T follicular helper cell (primary cell): Measurements from ENCODE around the gene CXCL17.

ENCODE experiments used
- DNase-seq: peaks from one replicate; pipeline ENCODE4 v3.0.0-alpha.2; 2020; ENCODE audit warnings: low read depth

CXCL17 gene

GRCh38 chr19:42423462-42424344, 19.0 kb downstream of the CXCL17 start:
- DNase-seq = peak; percentile 86

DNA sequence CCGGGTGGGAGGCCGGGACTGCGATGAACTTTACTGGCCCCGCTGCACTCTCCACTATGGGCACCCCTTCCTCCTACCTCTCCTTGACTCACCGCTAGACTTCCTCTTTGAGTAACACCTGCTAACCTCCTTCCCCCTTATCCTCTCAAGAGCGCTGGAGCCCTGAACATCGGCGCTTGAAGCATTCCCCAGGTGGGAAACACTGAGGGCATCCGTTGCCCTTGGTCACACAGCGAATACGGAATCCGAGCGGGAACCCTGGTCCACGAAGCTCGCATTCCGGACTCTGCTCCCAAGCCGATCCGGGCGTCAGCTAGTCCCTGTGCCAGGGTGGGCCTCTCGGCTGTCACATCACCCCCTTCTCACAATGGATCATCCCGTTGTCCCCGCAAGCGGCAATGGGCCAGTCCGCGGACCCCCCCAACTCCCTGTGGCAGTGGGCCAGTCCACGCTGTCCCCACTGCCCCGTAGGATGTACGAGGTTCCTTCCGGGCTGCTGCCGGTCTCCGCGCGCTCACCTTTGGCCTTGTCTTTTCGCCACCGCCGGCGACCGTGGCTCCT, 19.8 kb downstream of the CXCL17 start:
- peak; percentile 36 for DNase-seq

GRCh38 chr19:42422092-42422900, 20.4 kb downstream of the CXCL17 start:
- no peak for DNase-seq

DNA sequence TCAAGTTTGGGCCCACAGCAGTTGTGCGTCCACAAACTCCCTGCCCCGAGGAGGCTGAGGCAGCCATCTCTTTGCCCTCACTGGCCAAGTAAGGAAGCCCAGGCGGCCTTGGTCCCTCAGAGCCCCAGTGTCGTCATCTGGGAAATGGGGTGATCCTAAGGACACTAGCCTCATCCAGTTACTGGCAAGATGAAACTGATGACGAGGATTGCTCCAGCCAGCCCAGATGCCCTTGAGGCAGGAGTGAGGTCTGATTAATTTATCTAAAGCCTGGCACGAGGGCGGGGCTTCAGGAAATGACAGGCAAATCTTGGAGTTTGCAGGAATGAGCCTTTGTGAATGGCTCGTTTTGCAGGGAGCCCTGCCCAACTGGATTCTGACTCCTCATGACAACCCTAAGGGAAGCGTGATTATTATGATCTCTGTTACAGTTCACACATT, 21.1 kb downstream of the CXCL17 start:
- no peak for DNase-seq

- DNase-seq = no peak
These were observed 21.6 kb downstream of the CXCL17 start for GRCh38 chr19:42421101-42421500.

GRCh38 chr19:42420055-42420544, 22.6 kb downstream of the CXCL17 start:
- peak; percentile 70 for DNase-seq

DNA sequence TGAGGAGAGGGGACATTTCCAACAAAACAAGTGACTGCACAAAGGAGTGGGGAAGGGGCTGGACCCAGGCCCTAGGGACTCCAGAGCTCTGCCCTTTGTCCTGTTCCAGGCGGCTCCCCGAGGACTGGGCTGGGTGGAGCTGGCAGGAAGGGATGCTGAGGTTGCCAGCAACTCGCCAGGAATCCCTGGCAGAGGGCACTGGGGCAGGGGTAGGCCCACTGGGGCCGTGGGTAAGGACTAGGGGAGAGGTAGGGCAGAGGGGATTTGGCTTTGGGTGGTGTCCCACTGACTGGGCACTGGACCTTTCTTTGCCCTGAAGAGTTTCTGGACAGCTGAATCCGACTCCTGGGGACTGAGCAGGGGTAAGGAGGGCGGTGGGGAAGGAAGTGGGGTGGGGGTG, 23.4 kb downstream of the CXCL17 start:
- DNase-seq = no peak

- no peak for DNase-seq
These were observed 30.1 kb downstream of the CXCL17 start for GRCh38 chr19:42412661-42413076.

- no peak for DNase-seq
These were observed 30.5 kb downstream of the CXCL17 start for GRCh38 chr19:42412227-42412626.

GRCh38 chr19:42411581-42412178, 31.1 kb downstream of the CXCL17 start:
- DNase-seq = no peak

DNA sequence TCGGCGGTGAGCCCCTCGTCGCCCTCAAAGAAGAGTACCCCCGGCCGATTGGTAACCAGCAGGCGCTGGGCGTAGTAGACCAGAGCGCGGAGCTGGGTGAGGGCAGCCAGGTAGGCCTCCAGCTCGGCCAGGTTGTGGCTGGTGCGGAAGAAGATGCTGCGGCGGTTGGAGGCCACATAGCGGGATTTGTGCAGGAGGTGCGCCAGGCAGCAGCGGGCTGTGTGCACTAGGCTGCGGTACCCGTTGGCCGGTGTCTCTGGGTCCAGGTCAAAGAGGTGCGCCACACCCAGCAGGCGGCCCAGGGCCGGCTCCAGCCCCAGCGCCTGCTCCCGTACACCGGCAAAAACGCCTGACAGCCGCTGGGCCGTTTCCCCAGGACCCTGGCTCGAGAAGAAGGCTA, 32.4 kb downstream of the CXCL17 start:
- DNase-seq = no peak

DNA sequence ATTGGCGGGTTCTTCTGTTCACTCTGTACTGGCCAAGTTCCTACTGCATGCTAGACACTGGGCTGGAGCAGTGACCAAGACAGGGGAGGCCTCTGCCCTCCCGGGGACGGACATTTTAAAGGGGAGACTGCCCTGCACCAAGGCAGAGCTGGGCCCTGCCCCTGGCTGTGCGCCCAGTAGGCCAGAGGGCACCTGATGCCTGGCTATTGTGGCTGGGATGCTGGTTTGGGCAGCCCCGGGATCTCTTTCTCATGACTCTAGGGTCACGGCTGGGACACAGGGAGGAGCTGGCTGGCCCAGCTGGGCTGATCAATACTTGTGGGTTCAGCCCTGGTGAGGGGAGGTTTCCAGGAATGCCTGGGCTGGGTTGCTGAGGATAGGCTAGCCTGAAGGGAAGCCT, 33.3 kb downstream of the CXCL17 start:
- no peak for DNase-seq

DNA sequence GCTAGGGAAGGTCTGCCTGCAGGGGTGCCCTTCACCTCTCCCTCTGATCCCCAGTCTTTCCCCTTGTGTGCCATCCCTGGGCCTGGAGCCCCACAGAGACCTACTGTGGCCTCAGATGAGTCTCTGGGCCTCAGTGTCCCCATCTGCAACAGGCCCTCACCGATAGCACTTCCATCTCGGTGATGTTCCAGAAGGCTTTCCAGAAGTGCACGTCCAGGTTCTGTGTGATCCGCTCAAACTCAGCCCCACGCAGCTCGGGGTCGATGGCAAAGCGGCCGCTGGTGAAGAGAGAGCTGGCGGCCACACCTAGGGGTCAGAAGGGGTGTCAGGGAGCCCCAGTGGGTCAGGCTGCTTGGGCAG, 35.0 kb downstream of the CXCL17 start:
- no peak for DNase-seq

- DNase-seq = no peak
These were observed 35.5 kb downstream of the CXCL17 start for GRCh38 chr19:42407085-42407815.

DNA sequence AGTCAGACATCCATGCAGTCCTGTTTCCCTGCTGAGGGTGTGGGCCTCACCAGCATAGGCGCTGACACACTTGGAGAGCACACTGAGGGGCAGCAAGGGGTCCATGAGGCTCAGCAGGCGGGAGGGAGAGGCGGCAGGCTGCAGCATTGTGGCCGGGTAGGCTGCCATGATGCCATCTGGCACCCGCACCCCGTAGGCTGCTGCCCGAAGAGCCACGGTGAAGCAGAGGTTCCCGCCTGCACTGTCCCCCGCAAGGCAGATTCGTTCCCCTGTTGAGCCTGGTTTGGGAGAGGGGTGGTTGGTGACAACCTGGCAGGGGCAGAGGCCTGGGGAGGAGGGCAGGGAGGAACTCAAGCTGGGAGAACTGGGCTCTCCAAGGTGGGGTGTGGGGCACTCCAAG, 36.6 kb downstream of the CXCL17 start:
- DNase-seq = no peak

- no peak for DNase-seq
These were observed 39.2 kb downstream of the CXCL17 start for GRCh38 chr19:42403586-42403985.

- DNase-seq = no peak
These were observed 40.2 kb downstream of the CXCL17 start for GRCh38 chr19:42402376-42403116.

DNA sequence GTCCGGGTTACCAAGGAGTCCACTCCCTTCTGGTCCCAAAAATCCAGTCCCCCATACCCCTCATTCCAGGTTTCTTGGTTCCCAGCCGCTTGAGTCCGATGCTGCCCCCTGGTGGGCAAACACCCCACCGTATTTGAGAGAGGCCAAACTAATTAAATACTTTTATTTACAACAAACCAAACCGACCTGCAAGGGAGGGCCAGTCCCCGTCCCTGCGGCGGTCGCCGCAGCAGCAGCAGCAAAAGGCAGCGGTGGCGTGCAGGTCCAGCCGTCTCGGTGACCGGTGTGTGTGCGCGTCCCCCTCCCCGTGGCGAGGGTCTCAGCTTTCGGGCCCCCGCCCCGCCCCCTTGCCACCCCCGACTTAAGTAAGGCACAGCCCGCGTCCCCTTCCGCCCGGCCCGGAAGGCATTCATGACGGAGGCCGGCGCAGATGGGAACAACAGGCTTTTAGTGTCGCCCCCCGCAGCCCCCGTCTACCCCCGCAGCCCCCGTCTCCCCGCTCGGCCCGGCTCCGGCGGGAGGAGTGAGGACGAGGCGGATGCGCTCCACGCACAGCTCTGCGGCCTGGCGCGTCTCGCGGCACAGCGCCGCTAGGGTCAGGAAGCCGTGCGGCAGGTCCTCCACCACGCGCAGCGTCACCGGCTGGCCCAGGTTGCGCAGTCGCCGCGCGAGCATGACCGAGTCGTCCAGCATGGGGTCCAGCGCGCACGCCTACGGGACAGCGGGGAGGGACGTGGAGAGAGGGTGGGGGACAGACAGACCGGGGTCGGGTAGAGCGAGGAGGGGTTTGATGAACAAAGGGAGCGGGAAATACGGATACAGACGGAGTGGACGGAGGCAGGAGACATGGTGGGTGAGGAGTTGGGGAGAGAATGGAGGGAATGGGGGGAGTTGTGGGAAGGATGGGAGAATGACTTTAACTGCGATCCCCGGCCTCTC, 41.1 kb downstream of the CXCL17 start:
- DNase-seq = peak; percentile 71

DNA sequence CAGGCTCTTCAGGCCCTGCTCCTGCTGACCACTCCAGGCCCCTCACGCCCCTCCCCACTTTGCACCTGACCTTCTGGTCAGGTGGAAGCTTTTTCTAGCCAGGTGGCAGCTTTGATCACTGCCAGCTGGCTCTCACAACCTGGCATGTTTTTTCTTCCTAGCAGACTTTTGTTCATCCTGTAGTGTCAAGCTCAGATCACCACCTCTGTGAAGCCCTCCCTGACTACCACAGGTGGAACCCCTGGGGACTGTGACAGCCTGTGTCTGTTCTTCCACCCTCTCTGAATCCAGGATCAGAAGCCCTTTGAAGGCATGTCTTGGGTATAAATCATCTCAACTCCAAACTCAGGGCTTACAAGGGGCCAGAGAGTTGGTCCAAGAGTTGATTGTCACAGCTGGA, 42.3 kb downstream of the CXCL17 start:
- no peak for DNase-seq
